ENCODE data around the gene GBP7.
"Not testable (repeated sequence)": the region's sequence is repeated elsewhere in the genome, so short reads cannot be mapped to it uniquely, and the experiment has no call there.

Gene GBP7

GRCh38 chr1:89175601-89176256 is at the start of gene GBP7:
Gene GBP7 (minus strand): TSS chr1:89176003. CDS start chr1:89171935, 4,068 bp downstream.
- no peak for DNase-seq

- no peak for DNase-seq
Observed at GRCh38 chr1:89221341-89221740, 45.5 kb upstream of the GBP7 start.

GRCh38 chr1:89219851-89220250 is 44.0 kb upstream of the GBP7 start:
- DNase-seq: not testable (repeated sequence)

GRCh38 chr1:89218941-89219340 is 43.1 kb upstream of the GBP7 start:
- not testable (repeated sequence) for DNase-seq

- no peak for DNase-seq
Observed at GRCh38 chr1:89213347-89213746, 37.5 kb upstream of the GBP7 start.

GRCh38 chr1:89211035-89211634 is 35.3 kb upstream of the GBP7 start:
- DNase-seq: no peak

- no peak for DNase-seq
Observed at GRCh38 chr1:89206373-89206772, 30.6 kb upstream of the GBP7 start.

- DNase-seq: peak; percentile 61
Observed at GRCh38 chr1:89203166-89203565, 27.4 kb upstream of the GBP7 start.

- no peak for DNase-seq
Observed at GRCh38 chr1:89201106-89201794, 25.4 kb upstream of the GBP7 start.

GRCh38 chr1:89200663-89201062 is 24.9 kb upstream of the GBP7 start:
- peak; percentile 51 for DNase-seq

GRCh38 chr1:89199525-89200031 is 23.8 kb upstream of the GBP7 start:
- no peak for DNase-seq

GRCh38 chr1:89198491-89199072 is 22.8 kb upstream of the GBP7 start, which contains the start of gene GBP4:
Gene GBP4 (minus strand): TSS chr1:89198942. CDS start chr1:89198834, 108 bp downstream.
- peak; percentile 1 for DNase-seq

- DNase-seq: no peak
Observed at GRCh38 chr1:89198081-89198480, 22.3 kb upstream of the GBP7 start.

GRCh38 chr1:89195476-89195875 is 19.7 kb upstream of the GBP7 start:
- no peak for DNase-seq

- DNase-seq: peak; percentile 19
Observed at GRCh38 chr1:89191314-89191713, 15.5 kb upstream of the GBP7 start.

- DNase-seq: no peak
Observed at GRCh38 chr1:89190017-89190416, 14.2 kb upstream of the GBP7 start.

- no peak for DNase-seq
Observed at GRCh38 chr1:89179343-89179742, 3.5 kb upstream of the GBP7 start.

- no peak for DNase-seq
Observed at GRCh38 chr1:89176971-89177370, 1.2 kb upstream of the GBP7 start.

- DNase-seq: no peak
Observed at GRCh38 chr1:89174491-89174890, 1.3 kb downstream of the GBP7 start.

- DNase-seq: no peak
Observed at GRCh38 chr1:89172468-89173143, 3.2 kb downstream of the GBP7 start.

GRCh38 chr1:89171067-89171438 is 4.8 kb downstream of the GBP7 start:
- no peak for DNase-seq

- no peak for DNase-seq
Observed at GRCh38 chr1:89170170-89171066, 5.4 kb downstream of the GBP7 start.
